GDM1 (cell line): ENCODE measurements around the gene XCL1.
"Not testable (repeated sequence)": the region's sequence is repeated elsewhere in the genome, so short reads cannot be mapped to it uniquely, and the experiment has no call there.

Experiments used
- DNase-seq: peaks from one replicate; lab custom pipeline; 2025; lab: John Stamatoyannopoulos, UW

Gene XCL1

GRCh38 chr1:168567568-168567967, 8.8 kb upstream of the XCL1 start:
- DNase-seq: no peak

GRCh38 chr1:168568346-168568745, 8.1 kb upstream of the XCL1 start:
- DNase-seq: no peak

GRCh38 chr1:168570652-168571051, 5.8 kb upstream of the XCL1 start:
- no peak for DNase-seq

GRCh38 chr1:168572633-168573032, 3.8 kb upstream of the XCL1 start:
- no peak for DNase-seq

- DNase-seq: not testable (repeated sequence)
Measured at GRCh38 chr1:168574234-168574633, 2.2 kb upstream of the XCL1 start.

GRCh38 chr1:168578531-168579185, 2.3 kb downstream of the XCL1 start:
- DNase-seq: not testable (repeated sequence)

GRCh38 chr1:168580290-168580689, 3.9 kb downstream of the XCL1 start:
- not testable (repeated sequence) for DNase-seq

- not testable (repeated sequence) for DNase-seq
Measured at GRCh38 chr1:168580991-168581390, 4.6 kb downstream of the XCL1 start.

- DNase-seq: no peak
Measured at GRCh38 chr1:168581817-168582572, 5.6 kb downstream of the XCL1 start.

GRCh38 chr1:168582688-168583336, 6.4 kb downstream of the XCL1 start:
- DNase-seq: no peak

GRCh38 chr1:168583571-168583970, 7.2 kb downstream of the XCL1 start:
- DNase-seq: no peak

GRCh38 chr1:168585191-168585590, 8.8 kb downstream of the XCL1 start:
- no peak for DNase-seq

GRCh38 chr1:168585937-168586336, 9.5 kb downstream of the XCL1 start:
- no peak for DNase-seq

GRCh38 chr1:168589167-168589566, 12.8 kb downstream of the XCL1 start:
- DNase-seq: no peak

- no peak for DNase-seq
Measured at GRCh38 chr1:168591066-168591465, 14.7 kb downstream of the XCL1 start.

GRCh38 chr1:168591641-168592250, 15.3 kb downstream of the XCL1 start:
- no peak for DNase-seq

GRCh38 chr1:168595403-168595802, 19.0 kb downstream of the XCL1 start:
- not testable (repeated sequence) for DNase-seq

- no peak for DNase-seq
Measured at GRCh38 chr1:168598125-168598524, 21.7 kb downstream of the XCL1 start.

- DNase-seq: no peak
Measured at GRCh38 chr1:168598892-168599291, 22.5 kb downstream of the XCL1 start.

GRCh38 chr1:168599641-168600040, 23.2 kb downstream of the XCL1 start:
- DNase-seq: no peak

GRCh38 chr1:168601051-168601450, 24.6 kb downstream of the XCL1 start:
- no peak for DNase-seq

GRCh38 chr1:168603501-168604110, 27.2 kb downstream of the XCL1 start:
- peak; percentile 71 for DNase-seq
